Mesenchymal stem cell (in vitro differentiated cells and primary cell): Measurements from ENCODE around the gene TFR2.

Experiments
- DNase-seq: peaks from one replicate; pipeline ENCODE4 v3.0.0-alpha.2; 2013
- H2AFZ ChIP-seq: one replicate; pipeline ENCODE4 v1.6.1; 2013; ENCODE audit warnings: low read depth, mild to moderate bottlenecking, control low read depth, inconsistent platforms, low read length, moderate library complexity
- H2AK5ac ChIP-seq: 2 replicates; pipeline ENCODE4 v1.6.1; 2013; ENCODE audit warnings: low read length, moderate library complexity, mild to moderate bottlenecking, inconsistent platforms; ENCODE audit not compliant: severe bottlenecking
- H2BK120ac ChIP-seq: one replicate; pipeline ENCODE4 v1.6.1; 2013; ENCODE audit warnings: low read depth, mild to moderate bottlenecking, inconsistent platforms, low read length, moderate library complexity
- H2BK12ac ChIP-seq, 2 experiments: one replicate each; pipeline ENCODE4 v1.6.1; 2013; ENCODE audit warnings: inconsistent platforms in 2 of 2, low read length in 2 of 2, mild to moderate bottlenecking in 2 of 2, moderate library complexity in 2 of 2, control low read depth in 1 of 2
- H2BK15ac ChIP-seq: one replicate; pipeline ENCODE4 v1.6.1; 2013; ENCODE audit warnings: mild to moderate bottlenecking, low read depth, inconsistent platforms; ENCODE audit not compliant: poor library complexity, severe bottlenecking
- H2BK5ac ChIP-seq: 2 replicates; pipeline ENCODE4 v1.6.1; 2013; ENCODE audit warnings: low read depth, mild to moderate bottlenecking, low read length, control low read depth, inconsistent platforms; ENCODE audit not compliant: poor library complexity, severe bottlenecking
- H3K14ac ChIP-seq, 2 experiments: one replicate each; pipeline ENCODE4 v1.6.1; 2013; ENCODE audit warnings: inconsistent platforms in 2 of 2, low read length in 2 of 2, control low read depth in 1 of 2, mild to moderate bottlenecking in 1 of 2, moderate library complexity in 1 of 2
- H3K18ac ChIP-seq, 2 experiments: one replicate each; pipeline ENCODE4 v1.6.1; 2013; ENCODE audit warnings: inconsistent platforms in 2 of 2, low read length in 2 of 2, control low read depth in 1 of 2, low read depth in 1 of 2, mild to moderate bottlenecking in 1 of 2
- H3K23ac ChIP-seq, 2 experiments: one replicate each; pipeline ENCODE4 v1.6.1; 2013; ENCODE audit warnings: inconsistent platforms in 2 of 2, low read length in 2 of 2, mild to moderate bottlenecking in 2 of 2, moderate library complexity in 2 of 2, control low read depth in 1 of 2
- H3K27ac ChIP-seq: 2 replicates; pipeline ENCODE4 v1.5.1; 2013; ENCODE audit warnings: mild to moderate bottlenecking, moderate library complexity, low read length, control low read depth, inconsistent platforms; ENCODE audit not compliant: poor library complexity, severe bottlenecking
- H3K27me3 ChIP-seq, 2 experiments: 2 replicates each; pipeline versions ENCODE4 v1.6.1 to v1.7.0; 2013; ENCODE audit warnings: low read length in 2 of 2, mild to moderate bottlenecking in 2 of 2, moderate library complexity in 2 of 2, control low read depth in 1 of 2, inconsistent platforms in 1 of 2; ENCODE audit not compliant: control insufficient read depth in 1 of 2, insufficient read depth in 1 of 2
- H3K36me3 ChIP-seq, 2 experiments: 2 replicates each; pipeline versions ENCODE4 v1.6.1 to v1.7.0; 2013; ENCODE audit warnings: low read length in 2 of 2, control low read depth in 1 of 2, inconsistent platforms in 1 of 2, low read depth in 1 of 2, mild to moderate bottlenecking in 1 of 2; ENCODE audit not compliant: insufficient read depth in 2 of 2, control insufficient read depth in 1 of 2
- H3K4ac ChIP-seq, 2 experiments: one replicate each; pipeline ENCODE4 v1.6.1; 2013; ENCODE audit warnings: inconsistent platforms in 2 of 2, low read length in 2 of 2, mild to moderate bottlenecking in 2 of 2, moderate library complexity in 2 of 2, control low read depth in 1 of 2, low read depth in 1 of 2
- H3K4me1 ChIP-seq: 2 replicates; pipeline ENCODE4 v1.6.1; 2013; ENCODE audit warnings: low read depth, low read length, control low read depth; ENCODE audit not compliant: control insufficient read depth, insufficient read depth
- H3K4me2 ChIP-seq: 2 replicates; pipeline ENCODE4 v1.6.1; 2013; ENCODE audit warnings: low read length, mild to moderate bottlenecking, inconsistent platforms; ENCODE audit not compliant: poor library complexity, severe bottlenecking
- H3K4me3 ChIP-seq, 2 experiments: 2 replicates each; pipeline versions ENCODE4 v1.5.1 to v1.7.0; 2013; ENCODE audit warnings: low read length in 2 of 2, mild to moderate bottlenecking in 2 of 2, control low read depth in 1 of 2, low read depth in 1 of 2; ENCODE audit not compliant: insufficient read depth in 1 of 2
- H3K79me1 ChIP-seq: replicated peaks from 2 replicates; pipeline ENCODE4 v1.6.1; 2013; ENCODE audit warnings: mild to moderate bottlenecking, control low read depth, low read length, inconsistent platforms; ENCODE audit not compliant: poor library complexity, severe bottlenecking
- H3K9ac ChIP-seq: 2 replicates; pipeline ENCODE4 v1.7.0; 2013; ENCODE audit warnings: mild to moderate bottlenecking, low read length, moderate library complexity
- H3K9me3 ChIP-seq: 2 replicates; pipeline ENCODE4 v1.7.0; 2013; ENCODE audit warnings: mild to moderate bottlenecking, low read length; ENCODE audit not compliant: control insufficient read depth
- H4K8ac ChIP-seq: one replicate; pipeline ENCODE4 v1.6.1; 2013; ENCODE audit warnings: inconsistent platforms, mild to moderate bottlenecking, low read length, moderate library complexity
- H4K91ac ChIP-seq: one replicate; pipeline ENCODE4 v1.6.1; 2013; ENCODE audit warnings: mild to moderate bottlenecking, low read length, inconsistent platforms
- WGBS: methylation state at CpG from one replicate; pipeline ENCODE4 v1.1.7; 2013; ENCODE audit warnings: mixed read lengths; 5-methylcytosine and 5-hydroxymethylcytosine counted together

The TFR2 gene

GRCh38 chr7:100602889-100603725, 38.2 kb downstream of the TFR2 start:
- no peak overlapping the region for H2BK5ac ChIP-seq
- H2AFZ ChIP-seq, result no peak overlapping the region
- no peaks in the 10 kb centered on the region for H3K9me3 ChIP-seq
- 16% methylated on average over 17 of the region's 21 CpGs for WGBS
- H3K23ac ChIP-seq, result peak overlapping the region in 1 of 2 experiments; percentile 10
- H4K91ac ChIP-seq, result peak overlapping the region; percentile 97
- H3K4me1 ChIP-seq, result peaks cover 41% of the 10 kb centered on the region
- H2BK120ac ChIP-seq, result peak overlapping the region; percentile 99
- H3K27ac ChIP-seq, result peak overlapping the region; percentile 74
- peak; percentile 72 for DNase-seq
- H3K9ac ChIP-seq, result peak overlapping the region; percentile 88
- peaks cover 12 to 29% of the 10 kb centered on the region in 2 experiments for H3K36me3 ChIP-seq
- peak overlapping the region; percentile 97 for H2BK15ac ChIP-seq
- peak overlapping the region; percentile 95 for H4K8ac ChIP-seq
- H3K4me2 ChIP-seq, result peak overlapping the region; percentile 81
- H3K27me3 ChIP-seq, result no peaks in the 10 kb centered on the region
- H3K4ac ChIP-seq, result peak overlapping the region; percentile 52 to 99
- peaks cover 2% of the 10 kb centered on the region for H3K79me1 ChIP-seq
- peak overlapping the region; percentile 70 to 94 for H3K18ac ChIP-seq
- H2BK12ac ChIP-seq, result peak overlapping the region; percentile 89 to 93
- H3K14ac ChIP-seq, result peak overlapping the region; percentile 41 to 86
- H2AK5ac ChIP-seq, result peak overlapping the region; percentile 52
- peak overlapping the region in 1 of 2 experiments; percentile 92 for H3K4me3 ChIP-seq

DNA sequence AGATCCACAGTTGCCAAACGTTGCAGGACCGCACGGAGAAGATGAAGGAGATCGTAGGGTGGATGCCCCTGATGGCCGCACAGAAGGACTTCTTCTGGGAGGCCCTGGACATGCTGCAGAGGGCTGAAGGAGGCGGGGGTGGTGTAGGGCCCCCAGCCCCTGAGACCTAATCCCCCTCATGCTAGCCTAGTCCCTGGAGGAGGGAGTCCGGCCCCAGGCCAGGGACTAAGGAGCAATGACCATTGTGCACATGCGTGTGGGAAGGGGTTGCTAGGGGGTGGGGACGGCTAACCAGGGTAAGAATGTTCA, 40.7 kb downstream of the TFR2 start:
- H2BK12ac ChIP-seq, result peak overlapping the region in 1 of 2 experiments; percentile 4
- no peak overlapping the region for H3K4me2 ChIP-seq
- H3K14ac ChIP-seq, result no peak overlapping the region
- no peak overlapping the region for H2AK5ac ChIP-seq
- DNase-seq, result no peak
- no peak overlapping the region for H2BK120ac ChIP-seq
- H3K27ac ChIP-seq, result no peak overlapping the region
- no peak overlapping the region for H2BK5ac ChIP-seq
- H3K79me1 ChIP-seq, result peaks cover 2% of the 10 kb centered on the region
- WGBS, result 84% methylated on average over 9 of the region's 9 CpGs
- H3K23ac ChIP-seq, result peak overlapping the region in 1 of 2 experiments; percentile 34
- no peak overlapping the region for H3K4me3 ChIP-seq
- H4K91ac ChIP-seq, result peak overlapping the region; percentile 89
- peak overlapping the region; percentile 75 for H4K8ac ChIP-seq
- H3K4me1 ChIP-seq, result peaks cover 38% of the 10 kb centered on the region
- H3K18ac ChIP-seq, result no peak overlapping the region
- no peaks in the 10 kb centered on the region for H3K9me3 ChIP-seq
- H3K9ac ChIP-seq, result no peak overlapping the region
- H2AFZ ChIP-seq, result no peak overlapping the region
- H3K4ac ChIP-seq, result peak overlapping the region in 1 of 2 experiments; percentile 9
- H3K27me3 ChIP-seq, result no peaks in the 10 kb centered on the region
- peaks cover 6 to 12% of the 10 kb centered on the region in 2 experiments for H3K36me3 ChIP-seq
- H2BK15ac ChIP-seq, result peak overlapping the region; percentile 67

DNA sequence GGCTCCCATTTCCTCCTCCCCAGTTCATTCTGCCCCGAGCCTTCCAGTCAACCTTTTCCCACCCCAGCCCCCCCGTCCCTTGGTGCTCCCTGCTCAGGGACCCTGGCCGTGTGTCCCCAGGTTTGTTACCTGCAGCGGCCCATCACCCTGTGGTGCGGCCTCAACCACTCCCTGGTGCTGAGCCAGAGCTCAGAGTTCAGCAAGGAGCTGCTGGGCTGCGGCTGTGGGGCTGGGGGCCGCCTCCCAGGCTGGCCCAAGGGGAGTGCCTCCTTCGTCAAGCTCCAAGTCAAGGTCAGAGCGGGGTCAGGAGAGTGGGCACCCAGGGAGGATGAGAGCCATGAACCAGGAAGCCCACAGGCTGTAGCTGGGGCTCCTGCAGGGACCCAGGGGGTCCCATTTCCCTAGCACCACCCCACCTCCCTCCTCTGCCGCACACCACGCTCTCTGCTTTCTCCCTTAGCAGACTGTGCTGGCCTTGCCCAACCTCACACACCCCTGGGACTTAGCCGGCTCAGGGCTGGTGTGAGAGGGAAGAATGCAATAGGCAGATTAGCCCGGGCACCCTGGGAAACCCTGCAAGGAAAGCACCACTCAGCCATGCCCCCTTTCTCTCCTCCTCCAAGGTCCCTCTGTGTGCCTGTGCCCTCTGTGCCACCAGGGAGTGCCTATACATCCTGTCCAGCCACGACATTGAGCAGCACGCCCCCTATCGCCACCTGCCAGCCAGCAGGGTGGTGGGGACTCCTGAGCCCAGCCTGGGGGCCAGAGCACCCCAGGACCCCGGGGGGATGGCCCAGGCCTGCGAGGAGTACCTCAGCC, 41.2 kb downstream of the TFR2 start:
- H3K4ac ChIP-seq, result peak overlapping the region; percentile 9 to 49
- peaks cover 2% of the 10 kb centered on the region for H3K79me1 ChIP-seq
- peak overlapping the region; percentile 89 for H4K91ac ChIP-seq
- peak overlapping the region in 1 of 2 experiments; percentile 21 for H3K18ac ChIP-seq
- peak overlapping the region in 1 of 2 experiments; percentile 64 for H2BK12ac ChIP-seq
- H2BK15ac ChIP-seq, result peak overlapping the region; percentile 67
- peak overlapping the region in 1 of 2 experiments; percentile 34 for H3K23ac ChIP-seq
- H2AFZ ChIP-seq, result no peak overlapping the region
- no peaks in the 10 kb centered on the region for H3K9me3 ChIP-seq
- no peak overlapping the region for H3K27ac ChIP-seq
- H4K8ac ChIP-seq, result peak overlapping the region; percentile 75
- H3K4me1 ChIP-seq, result peaks cover 32% of the 10 kb centered on the region
- DNase-seq, result no peak
- H3K14ac ChIP-seq, result peak overlapping the region in 1 of 2 experiments; percentile 76
- WGBS, result 85% methylated on average over 18 of the region's 18 CpGs
- peak overlapping the region; percentile 49 for H2BK120ac ChIP-seq
- no peak overlapping the region for H2BK5ac ChIP-seq
- no peak overlapping the region for H3K9ac ChIP-seq
- no peak overlapping the region for H3K4me2 ChIP-seq
- no peak overlapping the region for H3K4me3 ChIP-seq
- no peak overlapping the region for H2AK5ac ChIP-seq
- H3K27me3 ChIP-seq, result no peaks in the 10 kb centered on the region
- peaks cover 1 to 12% of the 10 kb centered on the region in 2 experiments for H3K36me3 ChIP-seq

DNA sequence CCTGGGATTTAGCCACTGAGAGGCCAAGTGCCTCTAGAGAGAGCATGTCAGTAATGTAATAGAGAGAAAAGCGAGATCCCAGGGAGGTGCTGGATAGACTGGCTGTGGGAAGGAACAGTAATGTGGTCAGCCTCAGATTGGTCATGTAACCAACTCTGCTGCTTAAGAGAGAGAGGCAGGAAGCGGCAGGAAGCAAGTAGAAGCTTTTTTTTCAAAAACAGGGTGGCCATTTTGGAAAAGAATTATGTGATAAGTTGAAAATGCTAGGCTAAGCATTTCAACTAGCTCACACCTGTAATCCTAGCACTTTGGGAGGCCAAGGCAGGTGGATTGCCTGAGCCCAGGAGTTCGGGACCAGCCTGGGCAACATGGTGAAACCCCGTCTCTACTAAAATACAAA, 42.9 kb downstream of the TFR2 start:
- peaks cover 22% of the 10 kb centered on the region for H3K4me1 ChIP-seq
- no peaks in the 10 kb centered on the region for H3K9me3 ChIP-seq
- 93% methylated on average over 4 of the region's 4 CpGs for WGBS
- no peak overlapping the region for H3K9ac ChIP-seq
- no peak overlapping the region for H2BK15ac ChIP-seq
- H2AK5ac ChIP-seq, result no peak overlapping the region
- peak overlapping the region in 1 of 2 experiments; percentile 70 for H3K18ac ChIP-seq
- no peak overlapping the region for H2BK12ac ChIP-seq
- H4K8ac ChIP-seq, result no peak overlapping the region
- no peak overlapping the region for H3K14ac ChIP-seq
- H3K36me3 ChIP-seq, result peaks cover 0 to 12% of the 10 kb centered on the region in 2 experiments
- no peak overlapping the region for H3K27ac ChIP-seq
- no peak overlapping the region for H3K4me2 ChIP-seq
- no peak overlapping the region for H3K4me3 ChIP-seq
- H2BK5ac ChIP-seq, result no peak overlapping the region
- H4K91ac ChIP-seq, result no peak overlapping the region
- peaks cover 2% of the 10 kb centered on the region for H3K79me1 ChIP-seq
- no peak overlapping the region for H3K23ac ChIP-seq
- H2BK120ac ChIP-seq, result no peak overlapping the region
- no peaks in the 10 kb centered on the region for H3K27me3 ChIP-seq
- DNase-seq, result peak; percentile 30
- H3K4ac ChIP-seq, result no peak overlapping the region
- no peak overlapping the region for H2AFZ ChIP-seq
